ENCODE results near the gene GPR55. TPM values are rescaled to one million over a fixed set of nuclear protein-coding genes. Genes with fewer than 3 reads are reported as not detected.

Gene GPR55
- total and polyA plus RNA-seq, 8 donors, result 0.02 to 0.12 (median 0.06) TPM; not detected in 3

DNA sequence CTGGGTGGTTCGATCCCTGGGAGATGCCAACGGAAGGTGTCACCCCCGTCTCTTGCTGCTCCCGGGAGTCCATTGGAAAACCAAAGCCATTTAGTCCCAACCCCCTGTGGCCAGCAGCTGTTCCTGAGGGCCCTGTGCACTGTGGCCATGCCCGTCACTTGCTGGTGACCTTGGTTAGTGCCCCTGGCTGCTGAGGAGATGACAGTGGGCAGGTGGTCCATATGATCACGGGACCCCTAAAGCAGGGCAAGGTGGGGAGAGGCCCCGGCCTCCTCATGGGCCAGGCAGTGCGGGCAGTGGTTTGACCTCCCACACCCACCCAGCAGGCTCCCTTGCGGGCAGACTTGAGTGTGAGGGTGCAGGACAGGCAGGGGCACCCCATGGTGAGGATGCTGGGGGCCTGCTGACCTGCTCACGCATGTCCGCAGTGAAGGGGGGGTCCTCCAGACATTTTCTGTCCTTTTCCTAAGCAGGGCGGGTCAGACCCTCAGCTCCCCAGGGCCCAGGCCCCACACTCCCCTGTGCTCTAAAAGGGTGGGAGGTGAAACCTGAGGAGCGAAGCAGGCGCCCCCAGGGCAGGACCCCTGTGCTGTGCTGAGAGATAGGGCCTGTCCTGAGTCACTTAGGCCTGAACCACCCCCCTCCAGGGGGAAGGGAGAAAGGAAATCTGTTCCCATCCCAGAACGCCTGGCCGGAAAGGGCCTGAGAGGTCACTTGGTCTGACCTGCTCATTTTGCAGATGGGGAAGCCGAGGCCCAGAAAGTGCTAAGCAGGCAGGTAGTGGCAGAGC is 53.5 kb downstream of the GPR55 start:
- no peak for TF ChIP-seq CTCF (IDR thresholded peaks at IDR 0.05)
- no peaks in the 10 kb centered on the region for H3K36me3 ChIP-seq
- H3K9me3 ChIP-seq, result no peaks in the 10 kb centered on the region
- peak in 1 of 6 donors; percentile 47 for DNase-seq
- no peak overlapping the region for H3K4me3 ChIP-seq
- no peak overlapping the region for H3K27ac ChIP-seq
- no peaks in the 10 kb centered on the region for H3K27me3 ChIP-seq
- ATAC-seq, result no peak
- FAIRE-seq, result no peak
- H3K4me1 ChIP-seq, result peaks cover 0 to 10% (median 5%) of the 10 kb centered on the region in 3 donors
- 80 to 87% methylated on average over 17 of the region's 17 CpGs for WGBS, 2 donors
- intact Hi-C loops (cut with DNase I), result loop anchor here in 1 of 3 donors (2.0 kb wide), 1 partner anchor 55 kb away; no protein-coding TSS in a partner anchor

GRCh38 chr2:230870544-230871360 is 54.3 kb downstream of the GPR55 start:
- Histone ChIP-seq H3K27ac (no peak overlapping the region), H3K4me3 (no peak overlapping the region), H3K9me3 (no peaks in the 10 kb centered on the region), H3K27me3 (no peaks in the 10 kb centered on the region), H3K36me3 (no peaks in the 10 kb centered on the region), H3K4me1 (peaks cover 0 to 14% (median 9%) of the 10 kb centered on the region in 3 donors)
- 80 to 86% methylated on average over 18 of the region's 18 CpGs for WGBS, 2 donors
- no peak for FAIRE-seq
- no peak for ATAC-seq
- intact Hi-C loops (cut with DNase I), result no loop called here
- no peak for TF ChIP-seq CTCF (IDR thresholded peaks at IDR 0.05)
- no peak for DNase-seq

DNA sequence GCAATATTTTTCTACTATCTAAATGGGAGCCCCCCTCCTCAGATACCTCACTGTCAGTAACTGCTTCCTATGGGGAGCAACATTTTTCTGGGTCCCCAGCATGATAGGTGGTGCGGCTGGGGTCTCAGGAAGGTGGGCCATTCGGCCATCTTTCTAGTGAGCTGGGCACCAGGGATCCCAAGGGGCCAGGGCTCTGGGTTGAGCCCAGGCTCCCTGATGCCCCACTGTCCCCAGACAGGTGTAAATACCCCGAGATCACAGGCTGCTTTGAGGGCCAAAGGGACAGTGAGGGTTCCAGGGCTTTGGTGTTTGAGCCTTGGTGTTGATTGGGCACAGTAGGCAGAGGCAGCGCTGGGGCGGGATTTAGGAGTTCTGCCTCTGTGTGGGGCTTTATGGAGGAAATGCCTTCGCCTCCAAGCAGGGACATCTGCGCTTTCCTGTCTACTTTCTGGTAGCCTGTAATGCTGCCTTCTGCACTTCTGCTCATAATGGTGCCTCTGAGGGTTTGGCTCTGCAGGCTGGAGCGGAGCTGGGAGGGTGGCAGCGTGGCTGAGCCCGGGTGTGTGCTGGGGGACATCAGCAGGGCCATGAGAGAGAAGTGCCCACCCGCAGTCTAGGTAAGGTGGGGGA is 55.0 kb downstream of the GPR55 start:
- intact Hi-C loops (cut with DNase I), result no loop called here
- Histone ChIP-seq H3K27ac (no peak overlapping the region), H3K9me3 (no peaks in the 10 kb centered on the region), H3K4me3 (no peak overlapping the region), H3K4me1 (peaks cover 0 to 14% (median 9%) of the 10 kb centered on the region in 3 donors), H3K36me3 (no peaks in the 10 kb centered on the region), H3K27me3 (no peaks in the 10 kb centered on the region)
- 85 to 94% methylated on average over 11 of the region's 11 CpGs for WGBS, 2 donors
- FAIRE-seq (no peak), DNase-seq (no peak), ATAC-seq (no peak)
- TF ChIP-seq CTCF (IDR thresholded peaks at IDR 0.05), result no peak

DNA sequence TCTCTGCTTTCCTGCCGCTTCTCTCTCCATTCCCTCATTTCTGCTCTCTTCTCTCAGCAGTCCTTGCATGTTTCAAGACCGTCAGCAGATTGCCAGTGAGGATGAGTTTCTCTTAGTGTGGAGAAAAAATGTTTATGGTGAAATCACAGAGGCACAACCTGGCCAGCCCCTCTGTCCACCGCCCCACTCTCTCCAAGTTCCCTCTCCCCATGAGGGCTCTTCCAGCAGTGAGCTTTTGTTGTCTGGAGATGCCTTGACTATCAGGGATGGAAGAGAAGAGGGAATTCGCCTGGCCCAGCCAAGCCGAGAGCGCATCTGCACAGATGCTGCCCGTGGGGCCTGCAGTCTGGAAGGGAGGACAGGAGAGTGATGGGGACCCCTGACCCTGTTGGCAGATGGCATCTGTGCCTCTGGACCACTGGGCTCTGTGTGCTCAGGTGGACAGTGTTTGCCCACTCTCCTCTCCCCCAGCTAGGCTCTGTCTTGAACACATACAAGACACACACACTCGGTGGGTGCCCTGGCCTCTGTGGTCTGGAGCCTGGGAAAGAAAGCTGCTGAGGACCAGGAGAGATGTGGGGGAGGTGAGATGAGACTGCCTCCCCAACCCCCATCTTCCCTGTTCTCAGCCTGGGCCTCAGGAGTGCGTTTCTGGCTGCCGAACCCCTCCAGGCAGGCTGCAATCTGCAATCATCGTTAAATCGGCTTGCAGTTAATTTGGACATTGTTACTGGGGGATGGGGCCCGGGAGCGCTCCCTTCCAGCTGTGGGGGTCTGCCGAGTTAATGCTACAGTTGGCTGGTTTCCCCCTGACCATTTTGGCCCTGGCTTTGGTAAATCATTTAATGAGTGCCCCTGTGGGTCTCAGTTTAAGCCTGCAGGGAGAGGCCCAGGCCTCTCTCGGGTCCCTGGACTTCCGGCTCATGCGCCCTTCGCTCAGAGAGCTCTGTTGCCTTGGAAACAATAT is 55.8 kb downstream of the GPR55 start:
- Histone ChIP-seq H3K36me3 (no peaks in the 10 kb centered on the region), H3K27ac (no peak overlapping the region), H3K4me1 (peaks cover 0 to 14% (median 9%) of the 10 kb centered on the region in 3 donors), H3K9me3 (no peaks in the 10 kb centered on the region), H3K4me3 (no peak overlapping the region), H3K27me3 (no peaks in the 10 kb centered on the region)
- intact Hi-C loops (cut with DNase I), result no loop called here
- no peak for FAIRE-seq
- DNase-seq, result no peak
- no peak for TF ChIP-seq CTCF (IDR thresholded peaks at IDR 0.05)
- no peak for ATAC-seq
- 82 to 85% methylated on average over 19 of the region's 19 CpGs for WGBS, 2 donors

All from pancreas (tissue), 10 donors.